Neural crest cell (in vitro differentiated cells): ENCODE results near the gene FZD4. TPM values are rescaled to one million over a fixed set of nuclear protein-coding genes. Genes with fewer than 3 reads are reported as not detected.
A peak's percentile ranks its signal among the peaks of the same experiment; 100 is the strongest.
"Not testable (repeated sequence)": the region's sequence is repeated elsewhere in the genome, so short reads cannot be mapped to it uniquely, and the experiment has no call there.

Experiments used
- DNase-seq: peaks from one replicate; pipeline ENCODE4 v3.0.0; 2021; ENCODE audit warnings: low read depth, mixed read lengths, low spot score
- H3K27ac Mint-ChIP-seq: one replicate; pipeline ENCODE4 v1.8.0; 2021; ENCODE audit warnings: mild to moderate bottlenecking, mixed read lengths; ENCODE audit not compliant: unreplicated experiment
- H3K27me3 Mint-ChIP-seq: 2 replicates; pipeline ENCODE4 v1.8.0; 2021; ENCODE audit warnings: low read depth, mild to moderate bottlenecking, mixed read lengths
- H3K36me3 Mint-ChIP-seq: 2 replicates; pipeline ENCODE4 v1.8.0; 2021; ENCODE audit warnings: low read depth, mild to moderate bottlenecking, mixed read lengths
- H3K4me1 Mint-ChIP-seq: 2 replicates; pipeline ENCODE4 v1.8.0; 2021; ENCODE audit warnings: mixed read lengths
- H3K4me3 Mint-ChIP-seq: one replicate; pipeline ENCODE4 v1.8.0; 2021; ENCODE audit warnings: mild to moderate bottlenecking, mixed read lengths
- H3K9me3 Mint-ChIP-seq: 2 replicates; pipeline ENCODE4 v1.8.0; 2021; ENCODE audit warnings: mixed read lengths
- total RNA-seq: library from RNA; stranded (reverse); gene quantifications from 2 replicates; pipeline ENCODE4 v1.2.1, GENCODE V29; 2021
- TF ChIP-seq, protein P1 (sequence below): fragments of 200-600 bp; sonication (generic); conservative IDR thresholded peaks from 2 replicates; pipeline ENCODE4 v1.5.0; 2021; ENCODE audit warnings: antibody characterized with exemption, mild to moderate bottlenecking

Gene FZD4
- total RNA-seq, 1 donor from 2014 or later: 4.1 TPM

DNA sequence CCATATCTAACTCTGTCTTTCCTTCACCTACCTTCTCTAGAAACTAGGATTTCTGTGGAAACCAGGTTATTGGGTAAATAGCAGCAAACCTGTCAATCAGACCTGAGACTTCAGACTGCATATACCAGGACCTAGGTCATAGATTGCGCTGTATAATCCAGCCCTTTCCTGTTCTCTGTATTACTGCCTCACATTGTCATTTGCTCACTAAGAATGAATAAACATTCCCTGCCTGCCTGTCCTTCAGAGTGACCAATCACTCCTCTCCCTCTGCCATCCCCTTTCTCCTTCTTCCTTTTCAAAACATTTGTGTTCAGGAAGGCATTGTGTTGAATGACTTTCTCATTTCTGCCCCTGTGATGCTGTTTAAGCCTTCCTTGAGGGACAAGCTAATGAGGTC, 14.1 kb upstream of the FZD4 start:
- H3K27ac Mint-ChIP-seq: peak overlapping the region; percentile 48
- no peak for DNase-seq
- H3K36me3 Mint-ChIP-seq: peaks cover 10% of the 10 kb centered on the region
- H3K4me3 Mint-ChIP-seq: no peak overlapping the region
- peaks cover 18% of the 10 kb centered on the region for H3K9me3 Mint-ChIP-seq
- peaks cover 3% of the 10 kb centered on the region for H3K4me1 Mint-ChIP-seq
- TF ChIP-seq, protein P1, sequence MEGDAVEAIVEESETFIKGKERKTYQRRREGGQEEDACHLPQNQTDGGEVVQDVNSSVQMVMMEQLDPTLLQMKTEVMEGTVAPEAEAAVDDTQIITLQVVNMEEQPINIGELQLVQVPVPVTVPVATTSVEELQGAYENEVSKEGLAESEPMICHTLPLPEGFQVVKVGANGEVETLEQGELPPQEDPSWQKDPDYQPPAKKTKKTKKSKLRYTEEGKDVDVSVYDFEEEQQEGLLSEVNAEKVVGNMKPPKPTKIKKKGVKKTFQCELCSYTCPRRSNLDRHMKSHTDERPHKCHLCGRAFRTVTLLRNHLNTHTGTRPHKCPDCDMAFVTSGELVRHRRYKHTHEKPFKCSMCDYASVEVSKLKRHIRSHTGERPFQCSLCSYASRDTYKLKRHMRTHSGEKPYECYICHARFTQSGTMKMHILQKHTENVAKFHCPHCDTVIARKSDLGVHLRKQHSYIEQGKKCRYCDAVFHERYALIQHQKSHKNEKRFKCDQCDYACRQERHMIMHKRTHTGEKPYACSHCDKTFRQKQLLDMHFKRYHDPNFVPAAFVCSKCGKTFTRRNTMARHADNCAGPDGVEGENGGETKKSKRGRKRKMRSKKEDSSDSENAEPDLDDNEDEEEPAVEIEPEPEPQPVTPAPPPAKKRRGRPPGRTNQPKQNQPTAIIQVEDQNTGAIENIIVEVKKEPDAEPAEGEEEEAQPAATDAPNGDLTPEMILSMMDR: no peak
- H3K27me3 Mint-ChIP-seq: no peaks in the 10 kb centered on the region

DNA sequence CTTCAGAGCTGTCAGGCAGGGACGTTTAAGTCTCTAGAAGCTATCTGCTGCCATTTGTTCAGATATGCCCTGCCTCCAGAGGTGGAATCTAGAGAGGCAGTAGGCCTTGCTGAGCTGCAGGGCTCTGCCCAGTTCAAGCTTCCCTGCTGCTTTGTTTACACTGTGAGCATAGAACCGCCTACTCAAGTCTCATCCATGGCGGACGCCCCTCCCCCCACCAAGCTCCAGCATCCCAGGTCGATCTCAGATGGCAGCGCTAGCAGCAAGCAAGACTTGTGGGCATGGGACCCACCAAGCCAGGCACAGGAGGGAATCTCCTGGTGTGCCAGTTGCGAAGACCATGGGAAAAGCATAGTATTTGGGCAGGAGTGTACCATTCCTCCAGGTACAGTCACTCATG, 12.4 kb upstream of the FZD4 start:
- peaks cover 21% of the 10 kb centered on the region for H3K9me3 Mint-ChIP-seq
- H3K27me3 Mint-ChIP-seq, H3K4me3 Mint-ChIP-seq, H3K36me3 Mint-ChIP-seq, DNase-seq, H3K4me1 Mint-ChIP-seq, H3K27ac Mint-ChIP-seq: not testable (repeated sequence)

DNA sequence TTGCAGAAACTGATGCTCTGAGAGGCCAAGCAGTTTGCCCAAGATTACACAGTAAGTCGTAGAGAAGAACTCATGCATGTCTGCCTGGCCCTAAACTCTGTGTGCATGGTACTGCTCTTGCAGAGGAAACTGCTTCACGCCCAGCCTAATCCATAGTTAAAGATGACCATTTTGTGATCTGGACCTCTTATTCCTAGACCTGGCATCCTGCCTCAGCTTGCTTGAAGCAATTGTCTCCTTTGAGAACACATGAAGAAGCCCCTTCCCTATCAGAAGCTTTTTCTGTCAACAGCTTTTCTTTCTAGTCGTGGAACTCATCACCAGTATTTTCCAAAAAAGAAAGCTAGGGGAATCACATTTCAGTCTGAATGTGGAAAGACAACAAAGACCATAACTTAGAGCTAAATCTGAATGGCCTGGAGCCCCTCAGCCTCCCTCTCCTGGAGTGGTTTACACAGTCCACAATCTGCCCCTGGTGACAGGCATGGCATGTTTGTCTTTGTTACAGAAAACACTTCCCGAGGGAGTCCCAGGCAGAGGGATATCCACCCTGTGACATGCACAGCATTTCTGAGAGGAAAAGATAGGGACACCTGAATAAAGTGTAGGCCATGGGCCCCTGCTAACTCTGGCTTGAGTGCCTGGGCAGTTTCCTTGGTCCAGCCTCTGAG, 2.9 kb upstream of the FZD4 start:
- no peak overlapping the region for H3K27ac Mint-ChIP-seq
- peak overlapping the region; percentile 71 for H3K4me3 Mint-ChIP-seq

DNA sequence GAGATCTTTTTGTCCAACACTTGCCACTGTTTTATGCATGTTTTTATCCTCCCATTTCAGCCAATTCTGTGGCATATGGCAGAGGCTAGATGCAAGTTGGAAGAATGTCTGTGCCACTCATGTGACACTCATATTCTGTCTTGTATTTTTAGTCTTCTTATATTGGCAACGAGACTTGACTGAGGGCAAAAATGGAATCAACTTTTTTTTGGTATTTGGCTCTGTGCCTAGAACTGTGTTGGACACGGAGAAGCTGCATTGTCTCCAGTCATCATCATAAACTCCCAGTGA, 1.7 kb upstream of the FZD4 start:
- Mint-ChIP-seq H3K4me1 (peaks cover 31% of the 10 kb centered on the region), H3K9me3 (no peaks in the 10 kb centered on the region), H3K4me3 (peak overlapping the region; percentile 90), H3K36me3 (no peaks in the 10 kb centered on the region), H3K27me3 (peaks cover 8% of the 10 kb centered on the region), H3K27ac (no peak overlapping the region)
- TF ChIP-seq, protein P1: no peak
- DNase-seq: no peak

More for the DNA sequence above, 2.9 kb upstream of the FZD4 start:
- Mint-ChIP-seq H3K4me1 (peaks cover 28% of the 10 kb centered on the region), H3K36me3 (no peaks in the 10 kb centered on the region), H3K27me3 (peaks cover 8% of the 10 kb centered on the region), H3K9me3 (peaks cover 3% of the 10 kb centered on the region)
- TF ChIP-seq, protein P1: no peak
- no peak for DNase-seq

DNA sequence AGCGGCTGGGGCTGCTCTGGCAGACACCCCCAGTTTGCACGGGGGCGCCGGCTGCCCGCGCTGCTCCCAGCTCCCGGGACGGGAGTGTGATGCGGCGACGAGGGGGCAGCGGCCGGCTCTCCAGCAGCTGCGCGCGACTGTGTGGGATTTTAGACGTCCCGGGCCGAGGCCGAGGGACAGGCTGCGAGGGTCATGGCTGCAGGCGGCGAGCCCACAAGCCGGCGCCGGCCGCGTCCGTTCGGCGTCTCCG, 159 bp downstream of the FZD4 start:
- Mint-ChIP-seq H3K4me3 (no peak overlapping the region), H3K36me3 (peaks cover 5% of the 10 kb centered on the region), H3K27me3 (peaks cover 8% of the 10 kb centered on the region), H3K4me1 (peaks cover 31% of the 10 kb centered on the region), H3K27ac (no peak overlapping the region), H3K9me3 (no peaks in the 10 kb centered on the region)
- TF ChIP-seq, protein P1: no peak
- no peak for DNase-seq

DNA sequence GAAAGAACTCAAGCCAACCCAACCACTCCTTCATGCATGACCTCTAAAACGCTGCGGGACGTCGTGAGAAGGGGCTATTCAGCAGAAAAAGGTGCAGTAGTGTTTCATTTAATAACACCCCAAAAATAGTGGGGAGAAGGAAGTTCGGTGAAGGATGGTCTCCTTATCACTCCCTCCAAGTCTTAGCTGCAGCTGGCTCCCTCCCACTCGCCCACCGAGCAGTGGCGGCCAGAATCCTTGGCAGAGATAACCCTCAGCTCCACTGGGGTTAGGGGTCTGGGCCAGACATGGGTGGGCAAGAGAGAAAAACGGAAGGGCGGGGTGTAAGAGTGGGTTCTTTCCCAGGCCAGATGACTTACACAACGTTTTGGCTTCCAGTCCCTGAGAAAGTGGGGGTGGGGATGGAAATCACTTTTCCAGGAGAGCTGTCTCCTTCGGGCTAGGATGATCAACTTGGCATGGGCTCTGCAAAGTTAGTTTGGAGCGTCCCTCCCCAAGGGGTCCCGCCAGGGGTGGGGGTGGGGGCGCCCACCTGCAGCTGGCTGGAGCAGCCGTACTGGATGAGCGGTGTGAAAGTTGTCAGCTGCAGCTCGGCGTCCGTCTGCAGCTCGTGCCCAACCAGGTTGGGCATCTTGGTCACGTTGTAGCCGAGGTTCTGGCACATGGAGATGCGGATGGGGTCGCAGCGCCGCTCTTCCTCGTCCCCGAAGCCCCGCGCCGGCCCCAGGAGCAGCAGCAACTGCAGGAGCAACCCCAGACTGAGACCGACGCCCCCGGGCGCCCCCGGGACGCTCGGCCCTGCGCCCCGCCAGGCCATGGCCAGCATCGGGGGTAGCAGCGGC, 705 bp downstream of the FZD4 start:
- TF ChIP-seq, protein P1: no peak
- peaks cover 31% of the 10 kb centered on the region for H3K4me1 Mint-ChIP-seq
- peaks cover 5% of the 10 kb centered on the region for H3K36me3 Mint-ChIP-seq
- peak overlapping the region; percentile 83 for H3K4me3 Mint-ChIP-seq
- H3K27ac Mint-ChIP-seq: no peak overlapping the region
- H3K9me3 Mint-ChIP-seq: no peaks in the 10 kb centered on the region
- H3K27me3 Mint-ChIP-seq: peaks cover 8% of the 10 kb centered on the region
- peak; percentile 30 for DNase-seq
